GM12878 (cell line): ENCODE data around the gene ALOX12B. TPM values are rescaled to one million over a fixed set of nuclear protein-coding genes. Genes with fewer than 3 reads are reported as not detected.

Experiments
- BCLAF1 ChIP-seq: fragments of 450-650 bp; IDR thresholded peaks from 2 replicates; pipeline ENCODE4 v1.6.1; 2017; ENCODE audit warnings: antibody characterized with exemption, mild to moderate bottlenecking, moderate library complexity
- BRCA1 ChIP-seq: IDR thresholded peaks from 2 replicates; pipeline ENCODE4 v1.6.1; 2011; ENCODE audit warnings: low read depth, low read length, improper control_type of control experiment
- CBFB ChIP-seq: IDR thresholded peaks from 2 replicates; pipeline ENCODE4 v1.6.1; 2016; ENCODE audit warnings: antibody characterized with exemption, low read depth
- DPF2 ChIP-seq: fragments of 450-650 bp; IDR thresholded peaks from 2 replicates; pipeline ENCODE4 v1.6.1; 2017; ENCODE audit warnings: mild to moderate bottlenecking
- E2F4 ChIP-seq: IDR thresholded peaks from 2 replicates; pipeline ENCODE4 v1.6.1; 2012; ENCODE audit warnings: low read depth, low read length, improper control_type of control experiment
- HDAC2 ChIP-seq: fragments of 200-600 bp; sonication (generic); IDR thresholded peaks from 2 replicates; pipeline ENCODE4 v1.6.1; 2017
- HDAC6 ChIP-seq: fragments of 200-600 bp; sonication (generic); IDR thresholded peaks from one replicate; pipeline ENCODE4 v1.8.0; 2017; ENCODE audit warnings: antibody characterized with exemption; ENCODE audit not compliant: unreplicated experiment
- IRF3 ChIP-seq: fragments of 450-650 bp; IDR thresholded peaks from 2 replicates; pipeline ENCODE4 v1.6.1; 2014; ENCODE audit warnings: mild to moderate bottlenecking
- KDM1A ChIP-seq: fragments of 200-600 bp; sonication (generic); IDR thresholded peaks from 2 replicates; pipeline ENCODE4 v1.6.1; 2016; ENCODE audit warnings: borderline replicate concordance
- KLF5 ChIP-seq: fragments of 450-650 bp; IDR thresholded peaks from 2 replicates; pipeline ENCODE4 v1.6.1; 2014; ENCODE audit warnings: mild to moderate bottlenecking; ENCODE audit not compliant: partially characterized antibody
- NKRF ChIP-seq: fragments of 450-650 bp; conservative IDR thresholded peaks from 2 replicates; pipeline ENCODE4 v1.6.1; 2017; ENCODE audit warnings: mild to moderate bottlenecking, moderate library complexity
- NR2F1 ChIP-seq: fragments of 450-650 bp; conservative IDR thresholded peaks from 2 replicates; pipeline ENCODE4 v1.6.1; 2017; ENCODE audit warnings: mild to moderate bottlenecking
- SMARCA5 ChIP-seq: fragments of 450-650 bp; IDR thresholded peaks from 2 replicates; pipeline ENCODE4 v1.6.1; 2017; ENCODE audit warnings: mild to moderate bottlenecking
- TARDBP ChIP-seq: IDR thresholded peaks from 2 replicates; pipeline ENCODE4 v1.6.1; 2016; ENCODE audit warnings: borderline replicate concordance
- TBL1XR1 ChIP-seq: IDR thresholded peaks from 2 replicates; pipeline ENCODE4 v1.6.1; 2012; ENCODE audit warnings: low read depth, low read length, improper control_type of control experiment
- polyA plus RNA-seq, 11 experiments: library from polyadenylated mRNA; depleted of rRNA in 4 of 11; unstranded in 6 of 11; stranded (reverse) in 5 of 11; fragments of >200 nt; fragmentation: Nextera tagmentation in 4 of 11; fragmentation: Illumina TruSeq in 1 of 11; extraction: Ambion mirVana in 4 of 11; extraction: Trizol in 1 of 11; gene quantifications; 1 replicate in 1 of 11; 2 replicates in 10 of 11; pipeline versions ENCODE4 v1.2.1 to v1.2.3, GENCODE V29; 2011 to 2016; ENCODE audit warnings: inconsistent platforms in 2 of 11, missing spikeins in 2 of 11, low read depth in 1 of 11
- total RNA-seq, 4 experiments: library from RNA; depleted of rRNA in 3 of 4; stranded (reverse); fragments of >200 nt in 3 of 4; fragmentation: Illumina TruSeq in 1 of 4; extraction: Trizol in 1 of 4; gene quantifications; 2 replicates each; pipeline versions ENCODE4 v1.2.1 to v1.2.3, GENCODE V29; 2013 to 2021
- TF ChIP-seq, protein P1 (sequence below): IDR thresholded peaks from 2 replicates; pipeline ENCODE4 v1.6.1; 2011; ENCODE audit warnings: borderline replicate concordance, low read depth, mild to moderate bottlenecking, moderate library complexity, low read length; ENCODE audit not compliant: insufficient read depth, poor library complexity, severe bottlenecking
- TF ChIP-seq, protein P2 (sequence below): fragments of 450-650 bp; IDR thresholded peaks from 2 replicates; pipeline ENCODE4 v1.6.1; 2018; ENCODE audit warnings: mild to moderate bottlenecking, low read depth, moderate library complexity; ENCODE audit not compliant: partially characterized antibody

Gene ALOX12B
- total and polyA plus RNA-seq, 10 of the 15 experiments (the other 5 are each of a cell fraction or from before 2014, with no cell fraction given): 0.17 to 0.54 TPM; not detected in 8

- TF ChIP-seq, protein P1, sequence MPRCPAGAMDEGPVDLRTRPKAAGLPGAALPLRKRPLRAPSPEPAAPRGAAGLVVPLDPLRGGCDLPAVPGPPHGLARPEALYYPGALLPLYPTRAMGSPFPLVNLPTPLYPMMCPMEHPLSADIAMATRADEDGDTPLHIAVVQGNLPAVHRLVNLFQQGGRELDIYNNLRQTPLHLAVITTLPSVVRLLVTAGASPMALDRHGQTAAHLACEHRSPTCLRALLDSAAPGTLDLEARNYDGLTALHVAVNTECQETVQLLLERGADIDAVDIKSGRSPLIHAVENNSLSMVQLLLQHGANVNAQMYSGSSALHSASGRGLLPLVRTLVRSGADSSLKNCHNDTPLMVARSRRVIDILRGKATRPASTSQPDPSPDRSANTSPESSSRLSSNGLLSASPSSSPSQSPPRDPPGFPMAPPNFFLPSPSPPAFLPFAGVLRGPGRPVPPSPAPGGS: no peak
- no peak for TF ChIP-seq DPF2
- TF ChIP-seq NKRF: 0 out of 2 replicates have a peak, but pooled peaks have one; percentile 49
- TF ChIP-seq HDAC2: no peak
- TF ChIP-seq NR2F1: 0 out of 2 replicates have a peak, but pooled peaks have one; percentile 21
- TF ChIP-seq CBFB: no peak
- TF ChIP-seq E2F4: no peak
- TF ChIP-seq BCLAF1: no peak
- TF ChIP-seq BRCA1: no peak
- TF ChIP-seq HDAC6: no peak
- TF ChIP-seq SMARCA5: peak; percentile 77; the same call in 1 of the 2 replicates
- TF ChIP-seq, protein P2, sequence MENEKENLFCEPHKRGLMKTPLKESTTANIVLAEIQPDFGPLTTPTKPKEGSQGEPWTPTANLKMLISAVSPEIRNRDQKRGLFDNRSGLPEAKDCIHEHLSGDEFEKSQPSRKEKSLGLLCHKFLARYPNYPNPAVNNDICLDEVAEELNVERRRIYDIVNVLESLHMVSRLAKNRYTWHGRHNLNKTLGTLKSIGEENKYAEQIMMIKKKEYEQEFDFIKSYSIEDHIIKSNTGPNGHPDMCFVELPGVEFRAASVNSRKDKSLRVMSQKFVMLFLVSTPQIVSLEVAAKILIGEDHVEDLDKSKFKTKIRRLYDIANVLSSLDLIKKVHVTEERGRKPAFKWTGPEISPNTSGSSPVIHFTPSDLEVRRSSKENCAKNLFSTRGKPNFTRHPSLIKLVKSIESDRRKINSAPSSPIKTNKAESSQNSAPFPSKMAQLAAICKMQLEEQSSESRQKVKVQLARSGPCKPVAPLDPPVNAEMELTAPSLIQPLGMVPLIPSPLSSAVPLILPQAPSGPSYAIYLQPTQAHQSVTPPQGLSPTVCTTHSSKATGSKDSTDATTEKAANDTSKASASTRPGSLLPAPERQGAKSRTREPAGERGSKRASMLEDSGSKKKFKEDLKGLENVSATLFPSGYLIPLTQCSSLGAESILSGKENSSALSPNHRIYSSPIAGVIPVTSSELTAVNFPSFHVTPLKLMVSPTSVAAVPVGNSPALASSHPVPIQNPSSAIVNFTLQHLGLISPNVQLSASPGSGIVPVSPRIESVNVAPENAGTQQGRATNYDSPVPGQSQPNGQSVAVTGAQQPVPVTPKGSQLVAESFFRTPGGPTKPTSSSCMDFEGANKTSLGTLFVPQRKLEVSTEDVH: no peak
- 0 out of 2 replicates have a peak, but pooled peaks have one; percentile 58 for TF ChIP-seq TBL1XR1
- no peak for TF ChIP-seq IRF3
- TF ChIP-seq KDM1A: no peak
- TF ChIP-seq KLF5: no peak
- TF ChIP-seq TARDBP: no peak
These were observed 39.1 kb upstream of the ALOX12B start (continued) for GRCh38 chr17:8126491-8127066.
